HG03095 (cell line): ENCODE data around the gene ZNF284.
"Not testable (repeated sequence)": the region's sequence is repeated elsewhere in the genome, so short reads cannot be mapped to it uniquely, and the experiment has no call there.

Source experiments
- ATAC-seq: cut with Tn5 transposase; IDR thresholded peaks from one replicate; pipeline ENCODE4 v1.9.1; 2021; ENCODE audit warnings: moderate library complexity; ENCODE audit not compliant: unreplicated experiment

Gene ZNF284

GRCh38 chr19:44109458-44109857 is 37.5 kb downstream of the ZNF284 start:
- ATAC-seq: no peak

- no peak for ATAC-seq
Measured at GRCh38 chr19:44111910-44112463, 40.0 kb downstream of the ZNF284 start.

DNA sequence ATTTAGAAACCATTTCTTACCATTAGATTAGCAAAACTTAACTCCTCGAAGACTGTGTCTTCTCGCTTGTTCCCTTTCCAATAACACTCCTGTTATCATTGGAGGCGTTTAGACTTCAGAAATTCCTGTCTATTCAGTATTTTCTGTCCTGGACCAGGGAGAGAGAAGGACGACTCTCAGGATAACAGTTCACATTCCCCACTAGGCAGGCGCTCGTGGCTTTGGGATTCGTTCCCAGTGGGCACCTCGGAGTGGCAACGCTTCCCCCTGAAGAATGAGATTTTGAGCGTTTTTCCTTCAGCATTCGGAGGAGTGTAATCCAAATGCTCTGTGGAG is 40.8 kb downstream of the ZNF284 start:
- ATAC-seq: no peak

GRCh38 chr19:44113138-44113783 is 41.3 kb downstream of the ZNF284 start, which contains the start of gene ZNF225:
Gene ZNF225, plus strand, starts transcription at chr19:44113399. Its CDS starts 2,429 bp downstream, at chr19:44115828.
- ATAC-seq: peak; percentile 85

- no peak for ATAC-seq
Measured at GRCh38 chr19:44113784-44114390, 41.9 kb downstream of the ZNF284 start.

DNA sequence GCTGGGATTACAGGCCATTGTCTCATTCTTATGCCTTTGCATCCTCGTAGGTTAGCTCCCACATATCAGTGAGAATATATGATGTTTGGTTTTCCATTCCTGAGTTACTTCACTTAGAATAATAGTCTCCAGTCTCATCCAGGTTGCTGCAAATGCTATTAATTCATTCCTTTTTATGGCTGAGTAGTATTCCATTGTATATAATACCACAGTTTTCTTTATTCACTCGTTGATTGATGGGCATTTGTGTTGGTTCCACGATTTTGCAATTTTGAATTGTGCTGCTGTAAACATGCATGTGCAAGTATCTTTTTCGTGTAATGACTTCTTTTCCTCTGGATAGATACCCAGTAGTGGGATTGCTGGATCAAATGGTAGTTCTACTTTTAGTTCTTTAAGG is 49.2 kb downstream of the ZNF284 start:
- ATAC-seq: not testable (repeated sequence)

DNA sequence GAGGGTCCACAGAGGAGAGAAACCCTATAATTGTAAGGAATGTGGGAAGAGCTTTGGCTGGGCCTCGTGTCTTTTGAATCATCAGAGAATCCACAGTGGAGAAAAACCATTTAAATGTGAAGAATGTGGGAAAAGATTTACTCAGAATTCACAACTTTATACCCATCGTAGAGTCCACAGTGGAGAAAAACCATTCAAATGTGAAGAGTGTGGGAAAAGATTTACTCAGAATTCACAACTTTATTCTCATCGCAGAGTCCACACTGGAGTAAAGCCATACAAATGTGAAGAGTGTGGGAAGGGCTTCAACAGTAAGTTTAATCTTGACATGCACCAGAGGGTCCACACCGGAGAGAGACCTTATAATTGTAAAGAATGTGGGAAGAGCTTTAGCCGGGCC is 60.0 kb downstream of the ZNF284 start:
- ATAC-seq: no peak
